IPS-11a (cell line): Measurements from ENCODE around the gene RNLS.

Experiments used
- H3K4me3 ChIP-seq: one replicate; pipeline ENCODE4 v1.5.1; 2013; ENCODE audit warnings: low read depth, low read length, control low read depth

Gene RNLS

GRCh38 chr10:88437411-88437810 lies 145.7 kb downstream of the RNLS start:
- no peak overlapping the region for H3K4me3 ChIP-seq

DNA sequence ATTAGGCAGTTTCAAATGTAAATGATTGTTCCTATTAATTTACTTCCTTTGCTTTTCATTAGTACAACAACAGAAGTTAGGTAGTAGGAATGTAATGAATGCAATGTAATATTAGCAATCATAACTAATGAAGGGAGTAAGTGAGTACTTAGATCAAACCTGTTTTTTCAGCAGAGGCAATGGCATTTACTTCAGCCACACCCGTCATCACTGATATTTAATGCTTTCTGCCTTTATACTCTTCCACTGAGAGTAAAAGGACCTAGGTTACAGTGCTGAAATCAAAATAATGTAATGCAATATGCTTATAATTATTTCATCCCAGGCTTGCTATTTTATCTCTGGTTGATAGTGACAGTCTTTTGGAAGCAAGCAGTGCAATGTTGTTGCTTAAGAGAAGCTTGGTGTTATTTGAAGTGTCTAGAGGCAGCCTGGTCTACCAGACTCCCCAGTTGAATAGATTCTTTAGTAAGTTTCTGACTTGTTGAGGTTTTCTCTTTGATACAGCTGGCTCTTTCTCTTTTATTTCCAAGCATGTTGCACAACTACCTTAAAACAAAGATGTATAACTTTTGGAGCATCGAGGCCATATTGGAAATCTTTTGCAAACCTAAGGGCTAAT lies 149.4 kb downstream of the RNLS start:
- no peak overlapping the region for H3K4me3 ChIP-seq

DNA sequence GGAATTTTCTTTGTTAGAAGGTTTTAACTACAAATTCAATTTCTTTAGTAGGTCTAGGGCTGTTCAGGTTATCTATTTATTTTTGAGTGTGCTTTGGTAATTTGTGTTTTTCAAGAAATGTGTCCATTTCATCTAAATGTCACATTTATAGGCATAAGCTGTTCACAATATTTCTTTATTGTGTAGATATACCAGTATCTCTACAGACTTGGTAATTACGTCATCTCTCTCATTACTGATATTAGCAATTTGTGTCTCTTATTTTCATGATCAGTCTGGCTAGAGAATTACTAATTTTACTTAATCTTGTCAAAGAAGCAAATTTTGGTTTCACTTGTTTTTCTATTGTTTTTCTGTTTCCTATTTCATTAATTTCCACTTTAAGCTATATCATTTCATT lies 152.0 kb downstream of the RNLS start:
- H3K4me3 ChIP-seq: no peak overlapping the region

DNA sequence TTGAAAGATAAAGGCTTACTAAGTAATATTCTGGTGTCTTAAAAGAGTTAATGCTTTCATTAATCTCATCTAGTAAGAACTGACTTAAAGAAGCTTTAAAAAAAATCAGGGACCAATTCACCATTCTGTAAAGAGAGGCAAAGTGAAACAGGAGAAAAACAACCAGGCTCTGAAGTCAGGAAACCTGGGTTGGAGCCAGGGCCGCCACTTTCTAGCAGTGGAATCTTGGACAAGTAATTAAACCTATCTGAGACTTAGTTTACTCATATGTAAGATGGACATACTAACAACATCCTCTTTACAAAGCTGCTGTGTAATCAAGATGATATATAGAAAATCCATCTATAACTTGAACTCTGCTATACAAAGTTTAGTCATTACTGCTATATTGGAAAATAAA lies 154.1 kb downstream of the RNLS start:
- H3K4me3 ChIP-seq: no peak overlapping the region

DNA sequence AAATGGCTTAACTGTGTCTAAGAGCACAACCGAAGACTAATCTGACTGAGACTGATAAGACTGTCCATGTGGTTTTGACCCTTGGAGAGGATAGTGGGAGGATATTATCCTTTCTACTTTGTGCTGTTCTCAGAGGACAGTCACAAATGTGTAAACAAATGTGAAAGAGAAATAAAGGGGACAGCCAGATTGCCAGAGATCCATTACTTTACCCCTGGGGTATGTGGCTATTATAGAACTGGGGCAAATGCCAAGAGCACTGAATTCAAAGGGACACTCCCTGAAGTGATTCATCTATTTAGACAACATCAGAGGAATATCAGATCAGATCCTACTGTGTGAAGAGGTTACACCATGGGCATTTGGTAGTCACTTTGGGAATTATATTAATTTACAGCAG lies 154.7 kb downstream of the RNLS start:
- no peak overlapping the region for H3K4me3 ChIP-seq

DNA sequence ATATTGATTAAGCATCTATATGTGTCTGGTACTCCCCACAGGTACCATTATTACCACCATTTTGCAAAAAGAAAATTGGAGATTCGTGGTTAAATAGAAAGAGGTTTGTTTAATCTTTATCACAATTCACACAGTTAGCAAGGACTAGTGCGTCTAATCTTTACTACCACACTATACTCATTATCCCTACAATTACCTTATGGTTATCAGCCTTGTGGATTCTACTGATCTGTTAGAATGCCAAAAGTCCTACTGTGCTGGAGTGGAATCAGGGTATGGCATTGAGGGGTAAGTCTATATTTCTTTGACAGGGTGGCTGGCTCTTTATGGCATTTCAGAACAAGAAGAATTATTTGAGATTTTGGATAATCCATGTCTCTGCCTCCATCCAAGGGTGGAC lies 156.1 kb downstream of the RNLS start:
- no peak overlapping the region for H3K4me3 ChIP-seq

DNA sequence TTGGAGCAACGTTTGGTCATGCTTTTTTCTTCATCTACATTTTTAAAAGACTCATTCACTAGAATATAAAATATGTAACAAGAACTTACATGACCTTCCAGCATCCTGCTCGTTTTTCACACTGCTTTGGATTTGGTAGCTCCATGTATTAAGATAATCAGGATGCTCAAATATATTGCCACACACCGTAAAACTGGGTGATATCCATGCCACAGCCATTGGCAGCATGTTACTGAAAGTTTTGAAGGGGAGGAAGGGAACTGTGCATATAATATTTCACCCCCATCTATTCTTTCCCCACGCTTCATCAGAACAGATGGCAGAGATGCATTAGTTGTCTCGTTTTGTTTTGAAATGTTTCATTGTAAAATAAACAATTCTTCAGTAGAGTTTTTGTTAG lies 158.2 kb downstream of the RNLS start:
- H3K4me3 ChIP-seq: no peak overlapping the region

- no peak overlapping the region for H3K4me3 ChIP-seq
Observed at GRCh38 chr10:88423732-88424131, 159.4 kb downstream of the RNLS start.

DNA sequence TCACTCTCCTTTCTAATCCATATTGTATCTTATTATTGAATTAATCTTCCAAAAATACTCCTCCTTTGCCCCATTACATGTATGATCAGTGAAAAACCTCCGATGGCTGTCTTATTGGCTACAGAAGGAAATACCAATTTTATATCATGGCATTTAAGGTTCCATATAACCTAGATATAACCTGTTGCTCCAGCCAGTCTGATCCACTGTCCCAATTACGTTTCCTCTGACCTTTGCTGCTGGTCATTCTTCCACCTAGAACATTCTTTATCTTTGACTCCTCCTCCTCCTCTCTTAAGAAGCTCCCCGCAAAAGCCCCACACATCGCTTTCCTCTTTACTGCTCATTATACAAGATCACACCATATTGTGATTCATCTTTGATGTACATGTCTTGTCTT lies 161.5 kb downstream of the RNLS start:
- H3K4me3 ChIP-seq: no peak overlapping the region

- H3K4me3 ChIP-seq: no peak overlapping the region
Observed at GRCh38 chr10:88418871-88419270, 164.2 kb downstream of the RNLS start.

- no peak overlapping the region for H3K4me3 ChIP-seq
Observed at GRCh38 chr10:88417387-88418030, 165.6 kb downstream of the RNLS start.

- no peak overlapping the region for H3K4me3 ChIP-seq
Observed at GRCh38 chr10:88416801-88417200, 166.3 kb downstream of the RNLS start.

DNA sequence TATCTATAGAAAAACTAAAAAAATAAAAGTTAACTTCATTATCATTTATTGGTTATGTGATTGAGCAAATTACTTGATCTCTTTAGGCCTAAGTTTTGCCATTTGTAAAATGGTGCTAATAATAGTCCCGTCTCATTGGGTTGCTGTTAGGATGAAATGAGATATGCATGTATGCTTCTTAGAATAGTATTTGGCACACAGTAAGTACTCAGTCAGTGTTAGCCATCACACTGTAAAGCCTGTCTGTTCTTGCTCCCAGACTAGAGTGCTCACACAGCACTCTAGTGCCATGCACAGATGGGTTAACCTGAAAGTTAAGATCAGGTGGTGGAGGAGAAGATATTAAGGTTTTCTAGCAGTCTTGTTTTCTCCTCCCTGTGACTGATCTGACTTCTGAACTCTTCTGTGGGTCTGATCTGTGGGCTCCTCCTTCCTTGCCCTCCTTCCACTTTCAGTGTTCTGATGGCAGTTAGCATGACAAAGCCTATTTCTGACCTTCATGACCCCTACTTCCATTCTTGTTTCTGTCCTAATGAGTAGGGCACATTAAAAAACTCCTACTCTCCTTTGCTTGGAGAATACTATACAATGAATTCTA lies 167.5 kb downstream of the RNLS start:
- no peak overlapping the region for H3K4me3 ChIP-seq

- H3K4me3 ChIP-seq: no peak overlapping the region
Observed at GRCh38 chr10:88413412-88413811, 169.7 kb downstream of the RNLS start.

GRCh38 chr10:88411772-88412349 lies 171.3 kb downstream of the RNLS start:
- no peak overlapping the region for H3K4me3 ChIP-seq

DNA sequence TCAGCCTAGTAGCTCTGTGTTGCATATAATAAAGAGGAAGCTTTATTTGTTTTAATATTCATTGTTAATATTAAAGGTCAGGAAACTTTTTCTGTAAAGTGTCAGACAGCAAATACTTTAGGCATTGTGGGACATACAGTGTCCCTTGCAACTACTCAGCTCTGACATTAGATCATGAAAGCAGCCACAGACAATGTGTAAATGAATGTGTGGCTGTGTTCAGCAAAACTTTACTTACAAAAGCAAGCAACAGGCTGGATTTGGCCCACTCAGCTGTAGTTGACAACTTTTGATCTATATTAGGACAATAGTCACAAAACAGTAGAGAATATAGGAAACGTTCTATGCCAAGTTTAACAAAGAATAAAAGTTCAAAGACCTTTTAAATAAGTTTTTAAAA lies 173.3 kb downstream of the RNLS start:
- H3K4me3 ChIP-seq: no peak overlapping the region

DNA sequence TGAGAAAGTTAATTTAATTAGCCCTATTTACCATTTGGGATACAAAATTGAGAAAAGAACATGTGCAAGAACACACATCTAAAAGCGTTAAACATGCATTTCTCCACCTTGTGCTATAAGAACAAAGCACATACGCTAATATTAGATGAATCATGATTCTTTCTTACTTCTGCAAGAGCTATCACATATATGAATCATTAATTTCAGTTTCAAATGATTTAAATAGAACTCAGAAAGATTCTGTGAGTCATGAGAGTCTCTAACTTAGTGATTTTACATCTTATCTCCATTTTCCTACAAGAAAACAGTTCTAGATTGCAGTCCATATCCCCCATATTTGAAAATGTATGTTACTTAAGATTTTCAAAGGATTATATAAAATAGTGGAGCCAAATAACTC lies 173.9 kb downstream of the RNLS start:
- no peak overlapping the region for H3K4me3 ChIP-seq

DNA sequence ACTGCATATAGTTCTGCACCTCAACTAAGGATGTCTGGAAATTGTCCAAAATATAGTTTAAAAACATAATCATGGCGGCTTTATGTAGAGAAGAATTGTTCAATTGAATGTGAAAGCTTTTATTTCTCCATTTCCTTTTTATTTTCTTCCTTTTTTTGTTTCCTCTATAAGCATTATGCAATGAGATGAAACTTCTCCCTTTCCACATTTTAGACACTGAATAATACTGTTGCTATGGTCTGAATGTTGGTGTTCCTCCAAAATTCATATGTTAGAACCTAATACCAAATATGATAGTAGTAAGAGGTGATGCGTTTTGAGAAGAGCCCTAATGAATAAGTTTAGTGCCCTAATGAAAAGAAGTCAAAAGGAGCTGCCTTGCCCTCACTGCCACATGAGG lies 175.0 kb downstream of the RNLS start:
- no peak overlapping the region for H3K4me3 ChIP-seq

- no peak overlapping the region for H3K4me3 ChIP-seq
Observed at GRCh38 chr10:88404133-88404532, 179.0 kb downstream of the RNLS start.

GRCh38 chr10:88401671-88402347 lies 181.3 kb downstream of the RNLS start:
- H3K4me3 ChIP-seq: no peak overlapping the region

DNA sequence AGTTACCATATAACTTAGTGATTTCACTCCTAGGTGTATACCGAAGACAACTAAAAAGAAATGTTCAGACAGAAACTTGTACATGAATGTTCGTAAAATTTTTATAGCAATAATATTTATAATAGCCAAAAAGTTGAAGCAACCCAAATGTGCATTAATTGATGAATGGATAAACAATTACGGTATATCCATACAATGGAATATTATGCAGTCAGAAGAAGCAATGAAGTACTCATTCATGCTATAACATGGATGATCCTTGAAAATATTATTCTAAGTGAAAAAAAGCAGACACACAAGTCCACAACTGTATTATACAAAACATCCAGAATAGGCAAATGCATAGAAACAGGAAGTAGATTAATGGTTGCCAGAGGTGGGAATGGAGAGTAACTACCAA lies 183.9 kb downstream of the RNLS start:
- H3K4me3 ChIP-seq: no peak overlapping the region

- no peak overlapping the region for H3K4me3 ChIP-seq
Observed at GRCh38 chr10:88395677-88396076, 187.4 kb downstream of the RNLS start.
